GM18873 (cell line): ENCODE results near the gene PHAX.
"Not testable (repeated sequence)": the region's sequence is repeated elsewhere in the genome, so short reads cannot be mapped to it uniquely, and the experiment has no call there.

ENCODE experiments used
- ATAC-seq: cut with Tn5 transposase; IDR thresholded peaks from one replicate; pipeline ENCODE4 v1.9.1; 2021; ENCODE audit warnings: mild to moderate bottlenecking, moderate library complexity, moderate number of reproducible peaks; ENCODE audit not compliant: unreplicated experiment, low FRiP score

PHAX gene

GRCh38 chr5:126599971-126600630 lies 646 bp upstream of the PHAX start:
- ATAC-seq, result not testable (repeated sequence)

GRCh38 chr5:126603402-126603991 lies 2.8 kb downstream of the PHAX start:
- no peak for ATAC-seq

- no peak for ATAC-seq
These were observed 4.8 kb downstream of the PHAX start for GRCh38 chr5:126605525-126605924.

- ATAC-seq, result no peak
These were observed 9.4 kb downstream of the PHAX start for GRCh38 chr5:126610160-126610559.

- no peak for ATAC-seq
These were observed 9.9 kb downstream of the PHAX start for GRCh38 chr5:126610616-126611015.

GRCh38 chr5:126613941-126614592 lies 13.3 kb downstream of the PHAX start:
- no peak for ATAC-seq

- peak; percentile 99 for ATAC-seq
These were observed 14.5 kb downstream of the PHAX start for GRCh38 chr5:126615286-126615685.

GRCh38 chr5:126617603-126618002 lies 16.9 kb downstream of the PHAX start:
- ATAC-seq, result not testable (repeated sequence)

- ATAC-seq, result no peak
These were observed 19.0 kb downstream of the PHAX start for GRCh38 chr5:126619781-126620180.

GRCh38 chr5:126624534-126624933 lies 23.8 kb downstream of the PHAX start:
- no peak for ATAC-seq

GRCh38 chr5:126628102-126628501 lies 27.4 kb downstream of the PHAX start:
- ATAC-seq, result no peak

GRCh38 chr5:126631920-126632319 lies 31.2 kb downstream of the PHAX start:
- ATAC-seq, result no peak

- ATAC-seq, result no peak
These were observed 32.8 kb downstream of the PHAX start for GRCh38 chr5:126633552-126633951.

- no peak for ATAC-seq
These were observed 34.8 kb downstream of the PHAX start for GRCh38 chr5:126635585-126635984.

GRCh38 chr5:126636956-126637355 lies 36.2 kb downstream of the PHAX start:
- no peak for ATAC-seq

GRCh38 chr5:126640866-126641265 lies 40.1 kb downstream of the PHAX start:
- no peak for ATAC-seq

- peak; percentile 85 for ATAC-seq
These were observed 40.6 kb downstream of the PHAX start for GRCh38 chr5:126641387-126641786.

GRCh38 chr5:126645132-126645531 lies 44.4 kb downstream of the PHAX start:
- no peak for ATAC-seq

GRCh38 chr5:126647071-126647470 lies 46.3 kb downstream of the PHAX start:
- ATAC-seq, result no peak

GRCh38 chr5:126648471-126648870 lies 47.7 kb downstream of the PHAX start:
- ATAC-seq, result no peak

GRCh38 chr5:126649057-126649456 lies 48.3 kb downstream of the PHAX start:
- ATAC-seq, result not testable (repeated sequence)

- not testable (repeated sequence) for ATAC-seq
These were observed 49.0 kb downstream of the PHAX start for GRCh38 chr5:126649709-126650108.
